Activated CD4-positive, alpha-beta T cell treated with anti-CD3 and anti-CD28 coated beads, Interleukin-2, Interleukin-6, amounts not matched to agents 100 ng/mL and 50 ng/mL, durations not matched to agents 16 hours and 8 hours (primary cell): Measurements from ENCODE around the gene ZNF516.
"Not testable (repeated sequence)": the region's sequence is repeated elsewhere in the genome, so short reads cannot be mapped to it uniquely, and the experiment has no call there.

Experiments
- DNase-seq: peaks from one replicate; pipeline ENCODE4 v3.0.0-alpha.2; 2020

The ZNF516 gene

GRCh38 chr18:76495006-76495370 is at the start of gene ZNF516:
Gene ZNF516, minus strand, starts transcription at chr18:76495242. Its CDS starts 52,188 bp downstream, at chr18:76443054.
- no peak for DNase-seq

- DNase-seq: no peak
These were observed 43.8 kb upstream of the ZNF516 start for GRCh38 chr18:76538846-76539245.

GRCh38 chr18:76537621-76538020 is 42.6 kb upstream of the ZNF516 start:
- no peak for DNase-seq

GRCh38 chr18:76536593-76536992 is 41.6 kb upstream of the ZNF516 start:
- DNase-seq: not testable (repeated sequence)

GRCh38 chr18:76532875-76533274 is 37.8 kb upstream of the ZNF516 start:
- DNase-seq: no peak

GRCh38 chr18:76530846-76531245 is 35.8 kb upstream of the ZNF516 start:
- DNase-seq: no peak

- DNase-seq: no peak
These were observed 35.3 kb upstream of the ZNF516 start for GRCh38 chr18:76530391-76530790.

GRCh38 chr18:76529433-76529811 is 34.4 kb upstream of the ZNF516 start:
- DNase-seq: no peak

- no peak for DNase-seq
These were observed 33.7 kb upstream of the ZNF516 start for GRCh38 chr18:76528477-76529432.

GRCh38 chr18:76525911-76526310 is 30.9 kb upstream of the ZNF516 start:
- no peak for DNase-seq

GRCh38 chr18:76524900-76525698 is 30.1 kb upstream of the ZNF516 start:
- no peak for DNase-seq

GRCh38 chr18:76524477-76524876 is 29.4 kb upstream of the ZNF516 start:
- no peak for DNase-seq

- DNase-seq: no peak
These were observed 27.5 kb upstream of the ZNF516 start for GRCh38 chr18:76522551-76522950.

- DNase-seq: no peak
These were observed 27.1 kb upstream of the ZNF516 start for GRCh38 chr18:76522122-76522503.

GRCh38 chr18:76521417-76522121 is 26.5 kb upstream of the ZNF516 start:
- DNase-seq: no peak

GRCh38 chr18:76518860-76519538 is 24.0 kb upstream of the ZNF516 start:
- no peak for DNase-seq

- DNase-seq: no peak
These were observed 23.2 kb upstream of the ZNF516 start for GRCh38 chr18:76518123-76518859.

- no peak for DNase-seq
These were observed 20.5 kb upstream of the ZNF516 start for GRCh38 chr18:76515576-76515975.

- DNase-seq: no peak
These were observed 19.5 kb upstream of the ZNF516 start for GRCh38 chr18:76514573-76514972.

- DNase-seq: no peak
These were observed 12.9 kb upstream of the ZNF516 start for GRCh38 chr18:76507830-76508385.

GRCh38 chr18:76506974-76507764 is 12.1 kb upstream of the ZNF516 start:
- no peak for DNase-seq
